OCI-LY1 (cell line): ENCODE results near the gene ZNF14.

Experiments
- H2AFZ ChIP-seq: fragments of 200-600 bp; sonication (generic), shearing (Covaris generic); 2 replicates; pipeline ENCODE4 v1.6.0; 2014; ENCODE audit warnings: antibody characterized with exemption, mild to moderate bottlenecking, low read length
- H3F3A ChIP-seq: fragments of 200-600 bp; sonication (generic), shearing (Covaris generic); 2 replicates; pipeline ENCODE4 v1.6.0; 2014; ENCODE audit warnings: mild to moderate bottlenecking, antibody characterized with exemption, low read length, moderate library complexity; ENCODE audit not compliant: insufficient read depth
- H3K27ac ChIP-seq: fragments of 200-600 bp; sonication (generic); 2 replicates; pipeline ENCODE4 v1.5.1; 2014; ENCODE audit warnings: low read length, mixed run types, mild to moderate bottlenecking, low read depth; ENCODE audit not compliant: poor library complexity, severe bottlenecking
- H3K27me3 ChIP-seq: fragments of 200-600 bp; sonication (generic); 2 replicates; pipeline ENCODE4 v1.6.0; 2014; ENCODE audit warnings: antibody characterized with exemption, mild to moderate bottlenecking, low read length, moderate library complexity; ENCODE audit not compliant: insufficient read depth
- H3K36me3 ChIP-seq: fragments of 200-600 bp; sonication (generic); 2 replicates; pipeline ENCODE4 v1.6.1; 2014; ENCODE audit warnings: mild to moderate bottlenecking, antibody characterized with exemption, low read length, moderate library complexity, mixed read lengths; ENCODE audit not compliant: insufficient read depth
- H3K4me1 ChIP-seq: fragments of 200-600 bp; sonication (generic); 2 replicates; pipeline ENCODE4 v1.5.1; 2014; ENCODE audit warnings: mild to moderate bottlenecking, low read length, moderate library complexity; ENCODE audit not compliant: insufficient read depth, severe bottlenecking
- H3K4me2 ChIP-seq: fragments of 200-600 bp; sonication (generic), shearing (Covaris generic); 2 replicates; pipeline ENCODE4 v1.6.1; 2014; ENCODE audit warnings: low read length
- H3K4me3 ChIP-seq: fragments of 200-600 bp; sonication (generic); 2 replicates; pipeline ENCODE4 v1.5.1; 2014; ENCODE audit warnings: low read length, low read depth, mild to moderate bottlenecking, mixed read lengths; ENCODE audit not compliant: poor library complexity, severe bottlenecking
- H3K79me2 ChIP-seq: fragments of 200-600 bp; shearing (Covaris generic); 2 replicates; pipeline ENCODE4 v1.6.1; 2016; ENCODE audit warnings: mixed run types, low read length, mixed read lengths; ENCODE audit not compliant: insufficient read depth
- H3K9ac ChIP-seq: fragments of 200-600 bp; sonication (generic), shearing (Covaris generic); 2 replicates; pipeline ENCODE4 v1.6.1; 2014; ENCODE audit warnings: mild to moderate bottlenecking, low read length, mixed read lengths
- H3K9me2 ChIP-seq: fragments of 200-600 bp; sonication (generic), shearing (Covaris generic); 2 replicates; pipeline ENCODE4 v1.6.1; 2014; ENCODE audit warnings: low read depth, mild to moderate bottlenecking, low read length, mixed read lengths
- H3K9me3 ChIP-seq: fragments of 200-600 bp; shearing (Covaris generic); 2 replicates; pipeline ENCODE4 v1.6.1; 2014; ENCODE audit warnings: low read length, mixed read lengths
- H4K20me1 ChIP-seq: fragments of 200-600 bp; sonication (generic), shearing (Covaris generic); 2 replicates; pipeline ENCODE4 v1.6.0; 2016; ENCODE audit warnings: mild to moderate bottlenecking, low read length; ENCODE audit not compliant: insufficient read depth
- EZH2 ChIP-seq: fragments of 200-600 bp; sonication (generic), shearing (Covaris generic); IDR thresholded peaks from 2 replicates; pipeline ENCODE4 v1.8.0; 2017; ENCODE audit warnings: borderline replicate concordance, mixed run types, mild to moderate bottlenecking, antibody characterized with exemption, low read length, moderate library complexity, mixed read lengths
- TF ChIP-seq, protein P1 (sequence below): fragments of 200-600 bp; sonication (generic), shearing (Covaris generic); IDR thresholded peaks from 2 replicates; pipeline ENCODE4 v1.5.1; 2017; ENCODE audit warnings: mild to moderate bottlenecking, antibody characterized with exemption, low read length, moderate library complexity, mixed read lengths

The ZNF14 gene

DNA sequence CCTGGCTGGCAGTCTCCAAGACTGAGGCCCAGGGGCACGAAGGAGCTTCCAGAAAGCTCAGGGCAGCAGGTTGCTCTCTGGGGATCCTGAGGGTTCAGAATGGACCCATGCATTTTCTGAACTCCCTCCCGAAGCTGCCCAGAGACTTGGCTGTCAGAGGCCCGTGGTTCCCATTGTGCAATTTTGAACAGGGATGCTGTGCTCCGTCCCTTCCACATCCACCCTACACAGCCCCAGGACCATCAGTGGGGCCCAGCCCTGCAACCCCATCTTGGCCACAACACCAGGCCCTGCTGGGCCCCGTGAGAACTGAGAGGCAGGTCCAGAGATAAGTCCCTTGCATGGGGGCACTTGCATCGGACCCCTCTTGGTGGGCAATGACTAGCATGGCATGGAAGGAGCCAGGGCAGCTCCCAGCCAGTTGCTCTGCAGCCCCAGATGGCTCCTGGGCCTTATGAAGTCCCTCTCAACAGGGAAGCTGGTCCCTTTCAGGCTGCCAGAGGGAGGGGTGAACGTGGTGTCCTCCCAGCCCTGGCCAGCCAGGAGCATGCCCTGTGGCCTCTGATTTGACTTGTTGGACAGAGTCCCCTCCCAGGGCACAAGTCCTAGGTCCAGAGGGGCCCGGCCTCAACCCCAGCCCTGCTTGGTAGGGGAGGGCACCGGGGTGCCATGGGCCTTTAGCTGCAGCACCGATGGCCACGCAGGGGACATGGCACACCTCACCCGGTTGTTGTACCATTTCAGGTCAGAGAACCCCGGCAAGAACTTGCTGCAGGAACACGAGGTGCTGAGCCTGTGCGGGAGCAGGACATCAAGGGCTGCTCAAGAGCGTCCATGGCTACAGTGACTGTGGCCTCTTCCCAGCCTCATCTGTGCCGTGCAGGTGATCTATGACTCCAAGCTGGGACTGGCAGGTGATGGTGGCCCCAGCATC lies 17.3 kb upstream of the ZNF14 start:
- Histone ChIP-seq H3K9me2 (no peaks in the 10 kb centered on the region), H3K4me1 (no peaks in the 10 kb centered on the region), H3K4me3 (no peak overlapping the region), H3K79me2 (no peaks in the 10 kb centered on the region), H3K36me3 (no peaks in the 10 kb centered on the region), H3K27me3 (no peaks in the 10 kb centered on the region; the same call in 1 of the 2 replicates), H3K27ac (no peak overlapping the region), H4K20me1 (no peaks in the 10 kb centered on the region), H3K9me3 (no peaks in the 10 kb centered on the region), H2AFZ (no peak overlapping the region), H3K9ac (no peak overlapping the region), H3K4me2 (no peak overlapping the region), H3F3A (no peaks in the 10 kb centered on the region)
- no peak for TF ChIP-seq EZH2
- TF ChIP-seq, protein P1, sequence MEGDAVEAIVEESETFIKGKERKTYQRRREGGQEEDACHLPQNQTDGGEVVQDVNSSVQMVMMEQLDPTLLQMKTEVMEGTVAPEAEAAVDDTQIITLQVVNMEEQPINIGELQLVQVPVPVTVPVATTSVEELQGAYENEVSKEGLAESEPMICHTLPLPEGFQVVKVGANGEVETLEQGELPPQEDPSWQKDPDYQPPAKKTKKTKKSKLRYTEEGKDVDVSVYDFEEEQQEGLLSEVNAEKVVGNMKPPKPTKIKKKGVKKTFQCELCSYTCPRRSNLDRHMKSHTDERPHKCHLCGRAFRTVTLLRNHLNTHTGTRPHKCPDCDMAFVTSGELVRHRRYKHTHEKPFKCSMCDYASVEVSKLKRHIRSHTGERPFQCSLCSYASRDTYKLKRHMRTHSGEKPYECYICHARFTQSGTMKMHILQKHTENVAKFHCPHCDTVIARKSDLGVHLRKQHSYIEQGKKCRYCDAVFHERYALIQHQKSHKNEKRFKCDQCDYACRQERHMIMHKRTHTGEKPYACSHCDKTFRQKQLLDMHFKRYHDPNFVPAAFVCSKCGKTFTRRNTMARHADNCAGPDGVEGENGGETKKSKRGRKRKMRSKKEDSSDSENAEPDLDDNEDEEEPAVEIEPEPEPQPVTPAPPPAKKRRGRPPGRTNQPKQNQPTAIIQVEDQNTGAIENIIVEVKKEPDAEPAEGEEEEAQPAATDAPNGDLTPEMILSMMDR: no peak

DNA sequence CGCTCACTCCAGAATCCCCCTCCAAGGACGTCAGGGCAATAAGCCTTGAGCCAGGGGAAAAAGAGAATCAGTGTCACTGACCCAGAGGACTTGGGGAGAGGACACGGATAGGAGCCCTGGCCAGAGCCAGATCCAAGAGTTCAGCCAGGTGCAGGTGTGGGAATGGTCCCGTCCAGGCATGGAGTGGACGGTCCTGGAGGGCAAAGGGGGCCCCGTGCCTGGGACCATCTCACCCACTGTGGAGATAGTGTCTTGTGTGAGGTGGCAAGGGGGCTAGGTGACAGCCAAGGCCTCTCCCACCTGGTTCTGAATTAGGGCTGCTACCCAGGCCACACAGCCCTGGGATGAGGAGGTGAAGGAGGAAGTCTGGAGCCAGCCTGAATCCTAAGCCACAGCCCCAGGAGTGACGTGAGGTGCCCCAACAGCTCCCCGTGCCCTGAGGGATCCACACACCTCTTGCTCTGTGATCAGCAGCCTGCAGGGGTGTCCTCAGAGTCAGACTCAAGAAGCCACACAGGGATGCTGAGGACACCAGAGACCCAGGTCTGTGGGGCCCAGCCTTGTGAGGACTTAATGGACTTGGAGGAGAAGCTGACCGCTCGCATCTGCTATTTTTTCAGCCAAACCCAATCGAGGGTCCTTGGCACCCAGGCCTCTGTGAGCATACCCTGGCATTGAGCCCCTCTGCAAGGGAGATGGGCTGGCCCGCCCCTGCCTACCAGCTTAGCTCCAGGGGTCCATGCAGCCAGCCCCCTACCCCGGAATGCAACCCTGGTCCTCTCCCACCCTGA lies 16.4 kb upstream of the ZNF14 start:
- Histone ChIP-seq H3K27me3 (no peaks in the 10 kb centered on the region; the same call in 1 of the 2 replicates), H3K36me3 (no peaks in the 10 kb centered on the region), H3K9me2 (no peaks in the 10 kb centered on the region), H3K79me2 (no peaks in the 10 kb centered on the region), H3K4me3 (no peak overlapping the region), H2AFZ (no peak overlapping the region), H3K9ac (no peak overlapping the region), H3K4me1 (no peaks in the 10 kb centered on the region), H3F3A (no peaks in the 10 kb centered on the region), H4K20me1 (no peaks in the 10 kb centered on the region), H3K4me2 (no peak overlapping the region), H3K9me3 (no peaks in the 10 kb centered on the region), H3K27ac (no peak overlapping the region)
- TF ChIP-seq EZH2: no peak
- TF ChIP-seq, protein P1: no peak

DNA sequence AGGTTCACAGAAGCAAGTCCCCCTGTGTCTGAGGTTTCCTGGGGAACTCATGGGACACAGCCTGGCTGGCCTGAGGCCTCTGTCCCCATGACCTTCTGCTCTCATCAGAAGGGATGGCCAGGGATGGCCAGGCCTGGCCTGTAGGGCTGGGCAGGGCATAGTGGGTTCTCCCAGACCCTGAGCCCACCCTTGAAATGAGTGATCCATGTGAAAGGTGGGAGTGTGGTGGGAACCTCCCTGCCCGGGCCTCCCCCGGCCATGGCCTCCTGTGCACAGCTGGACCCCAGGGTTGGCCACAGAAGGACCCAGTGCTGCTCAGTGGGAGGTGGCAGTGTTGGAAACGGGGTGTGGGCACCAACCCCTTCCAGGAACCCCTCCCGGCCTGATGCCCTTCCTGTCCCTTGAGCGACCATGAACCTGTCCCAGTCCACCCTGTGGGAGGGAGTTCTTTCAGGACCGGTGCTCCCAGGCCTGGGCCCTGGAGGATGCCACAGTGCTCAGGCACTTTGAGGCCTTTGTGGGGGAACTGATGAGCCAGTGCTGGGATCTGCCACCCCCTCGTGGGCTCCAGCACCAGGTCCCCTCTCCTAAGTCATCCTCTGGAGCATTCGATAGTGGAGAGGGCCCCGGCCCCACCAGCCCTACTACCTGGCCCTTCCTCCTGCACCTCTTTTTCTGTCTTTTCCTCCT lies 15.5 kb upstream of the ZNF14 start:
- H3K4me1 ChIP-seq: no peaks in the 10 kb centered on the region
- no peaks in the 10 kb centered on the region; the same call in 1 of the 2 replicates for H3K27me3 ChIP-seq
- H3K9me3 ChIP-seq: no peaks in the 10 kb centered on the region
- no peak overlapping the region for H3K9ac ChIP-seq
- no peaks in the 10 kb centered on the region for H3K9me2 ChIP-seq
- no peaks in the 10 kb centered on the region for H3F3A ChIP-seq
- no peak overlapping the region for H3K27ac ChIP-seq
- H3K36me3 ChIP-seq: no peaks in the 10 kb centered on the region
- no peaks in the 10 kb centered on the region for H3K79me2 ChIP-seq
- TF ChIP-seq EZH2: no peak
- TF ChIP-seq, protein P1: no peak
- no peak overlapping the region for H3K4me2 ChIP-seq
- no peak overlapping the region for H3K4me3 ChIP-seq
- H2AFZ ChIP-seq: no peak overlapping the region
- no peaks in the 10 kb centered on the region for H4K20me1 ChIP-seq
